NCI-H2171 (cell line): ENCODE data around the gene SCN4A.

ENCODE experiments used
- DNase-seq: peaks from one replicate; lab custom pipeline; 2025; lab: John Stamatoyannopoulos, UW

SCN4A gene

DNA sequence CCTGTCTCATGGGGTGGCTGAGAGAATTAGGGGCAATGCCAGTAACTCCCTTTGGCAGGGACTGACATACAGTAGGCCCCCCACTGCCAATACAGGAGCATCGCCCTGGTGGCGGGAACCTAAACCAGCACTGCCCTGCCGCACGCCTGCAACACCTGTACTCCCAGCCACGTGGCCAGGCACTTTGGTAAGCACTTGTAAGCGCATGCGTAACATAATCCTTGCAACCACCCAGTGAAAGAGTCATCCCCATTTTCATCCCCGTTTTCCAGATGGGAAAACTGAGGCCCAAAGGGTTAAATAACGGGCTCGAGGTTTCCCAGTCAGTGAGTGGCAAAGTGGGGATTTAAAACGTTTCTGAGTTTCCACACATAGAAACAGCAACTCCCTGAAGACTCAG is 17.5 kb downstream of the SCN4A start:
- DNase-seq = no peak

- DNase-seq = no peak
Measured at GRCh38 chr17:63954402-63955063, 18.2 kb downstream of the SCN4A start.

DNA sequence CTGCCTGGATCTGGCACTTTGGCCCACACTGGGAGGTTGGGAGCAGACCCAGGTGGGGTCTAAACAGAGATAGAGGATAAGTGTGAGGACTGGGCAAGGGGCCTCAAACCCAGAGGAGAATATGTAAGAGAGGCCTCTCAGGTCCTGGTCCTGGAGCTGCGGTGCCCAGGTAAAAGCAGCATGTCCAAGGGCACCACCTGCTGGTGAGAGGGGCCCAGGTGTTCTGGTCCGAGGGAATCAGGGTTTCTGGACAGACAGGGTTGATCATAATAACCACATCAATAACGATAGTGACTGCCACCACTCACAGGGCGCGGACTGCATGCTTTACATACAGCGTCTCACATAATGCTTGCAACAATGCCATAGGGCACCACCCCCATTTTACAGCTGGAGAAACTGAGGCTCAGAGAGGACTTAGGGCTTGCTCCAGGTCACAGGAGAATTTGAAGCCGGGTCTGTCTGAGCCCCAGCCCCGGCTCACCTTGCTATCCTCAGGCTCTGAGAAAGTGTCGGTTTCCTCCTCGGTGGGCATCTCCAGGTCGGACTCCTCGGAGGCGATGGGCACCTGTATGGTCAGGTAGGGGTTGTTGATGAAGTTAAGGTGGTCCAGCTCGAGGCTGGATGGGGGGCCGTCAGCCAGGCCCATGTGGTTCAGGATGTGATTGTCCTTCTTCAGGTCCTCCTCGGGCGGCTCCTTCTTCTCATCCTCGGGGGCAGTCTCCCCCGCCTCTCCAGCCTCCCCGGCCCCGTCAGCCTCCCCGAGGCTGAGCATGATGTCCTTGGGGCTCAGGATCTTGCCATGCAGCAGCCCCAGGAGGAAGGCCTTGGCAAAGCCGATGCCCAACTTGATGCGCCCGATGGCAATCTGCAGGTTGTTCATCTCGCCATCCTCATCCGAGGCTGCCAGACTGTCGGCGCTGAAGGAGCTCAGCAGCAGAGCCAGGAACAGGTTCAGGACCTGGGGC is 21.5 kb downstream of the SCN4A start:
- DNase-seq = no peak

DNA sequence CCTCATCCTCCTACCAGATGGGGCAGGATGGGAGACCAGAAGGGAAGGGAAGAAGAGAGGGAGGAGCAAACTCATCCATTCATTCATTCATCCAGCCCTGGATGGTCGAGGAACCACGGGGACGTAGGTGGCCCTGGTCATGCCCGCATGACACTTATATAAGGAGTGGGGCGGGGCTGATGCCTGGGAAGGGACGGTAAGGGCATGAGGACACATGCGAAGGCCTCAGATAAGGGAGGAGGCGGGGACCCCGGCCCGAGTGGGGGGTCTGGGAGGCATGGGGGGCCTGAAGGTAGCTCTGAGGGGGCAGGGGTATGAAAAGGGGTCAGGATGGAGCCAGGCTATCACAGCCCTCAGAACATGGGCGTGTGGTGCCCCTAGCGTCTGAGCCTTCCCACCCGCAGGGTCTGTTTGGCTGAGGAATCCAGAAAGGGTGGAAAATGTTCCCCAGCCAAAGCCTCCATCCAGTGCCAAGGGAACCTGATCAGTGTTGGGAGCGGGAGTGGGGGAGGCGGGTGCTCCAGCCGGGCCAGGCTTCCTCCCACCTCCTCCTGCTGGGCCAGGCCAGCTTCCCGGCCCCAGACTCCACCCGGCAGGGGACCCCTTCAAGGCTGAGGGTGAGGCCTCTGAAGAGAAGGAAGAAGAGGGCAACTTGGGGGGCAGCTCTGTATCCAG is 23.0 kb downstream of the SCN4A start:
- DNase-seq = no peak

DNA sequence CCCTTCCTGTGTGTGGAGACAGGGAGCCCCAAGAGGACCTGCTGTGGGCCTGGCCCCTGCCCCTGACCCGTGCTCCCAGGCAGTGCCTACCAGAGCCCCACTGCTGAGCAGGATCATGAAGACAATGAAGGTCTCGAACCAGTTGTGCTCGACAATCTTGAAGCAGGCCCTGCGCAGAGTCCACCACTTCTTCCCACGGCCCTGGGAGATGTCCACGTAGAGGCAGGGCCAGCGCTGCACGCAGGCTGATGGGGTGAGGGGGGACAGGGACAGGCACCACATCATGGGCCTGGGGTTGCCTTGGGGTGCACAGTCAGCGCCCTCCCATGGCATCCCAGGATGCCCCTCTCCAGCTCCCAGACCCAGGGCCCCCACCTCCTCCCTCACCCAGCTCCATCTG is 24.2 kb downstream of the SCN4A start:
- no peak for DNase-seq

- no peak for DNase-seq
Measured at GRCh38 chr17:63947711-63948330, 24.9 kb downstream of the SCN4A start.

DNA sequence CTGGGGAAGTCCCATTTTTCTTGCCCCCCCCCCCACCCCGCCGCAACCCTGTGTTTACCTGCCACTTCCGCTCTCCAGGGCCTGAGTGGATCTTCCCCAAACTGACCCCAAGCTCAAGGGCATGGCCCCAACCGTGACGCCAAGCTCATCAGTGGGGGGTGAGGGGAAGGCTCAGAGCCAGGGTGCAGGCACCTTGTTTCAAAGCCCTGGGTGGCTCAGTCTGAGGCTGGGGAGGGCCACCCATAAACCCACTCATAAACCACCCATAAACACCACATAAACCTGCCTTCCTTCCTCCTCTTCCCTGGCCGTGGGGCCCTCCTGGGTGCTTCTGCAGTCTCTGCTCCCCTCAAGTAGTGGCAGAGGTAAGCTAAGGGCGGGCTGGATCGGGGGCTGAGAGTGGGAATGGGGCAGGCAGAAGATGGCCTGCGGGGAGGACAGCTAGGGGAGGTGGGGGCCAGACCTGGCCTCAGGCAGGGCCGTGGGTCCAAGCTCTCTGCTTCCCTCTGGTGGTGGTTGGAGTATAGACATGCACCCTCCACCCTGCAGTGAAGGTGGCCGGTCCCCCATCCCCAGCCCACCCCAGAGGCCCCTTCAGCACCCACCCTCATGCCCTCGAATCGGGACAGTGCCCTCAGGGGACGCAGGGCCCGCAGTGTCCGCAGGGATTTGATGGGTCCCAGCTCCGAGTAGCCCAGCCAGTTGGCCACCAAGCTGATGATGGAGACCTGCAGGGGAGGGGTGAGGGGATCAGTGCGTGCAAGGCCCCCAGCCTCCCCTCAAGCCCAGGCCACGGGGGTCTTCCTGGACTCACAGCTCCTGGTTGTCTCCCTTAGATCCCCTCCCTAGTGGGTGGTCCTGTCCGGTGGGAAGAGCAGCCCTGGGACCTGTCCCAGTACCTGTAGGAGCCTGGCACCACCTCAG is 26.0 kb downstream of the SCN4A start:
- peak; percentile 11 for DNase-seq

- no peak for DNase-seq
Measured at GRCh38 chr17:63945784-63946439, 26.8 kb downstream of the SCN4A start.

DNA sequence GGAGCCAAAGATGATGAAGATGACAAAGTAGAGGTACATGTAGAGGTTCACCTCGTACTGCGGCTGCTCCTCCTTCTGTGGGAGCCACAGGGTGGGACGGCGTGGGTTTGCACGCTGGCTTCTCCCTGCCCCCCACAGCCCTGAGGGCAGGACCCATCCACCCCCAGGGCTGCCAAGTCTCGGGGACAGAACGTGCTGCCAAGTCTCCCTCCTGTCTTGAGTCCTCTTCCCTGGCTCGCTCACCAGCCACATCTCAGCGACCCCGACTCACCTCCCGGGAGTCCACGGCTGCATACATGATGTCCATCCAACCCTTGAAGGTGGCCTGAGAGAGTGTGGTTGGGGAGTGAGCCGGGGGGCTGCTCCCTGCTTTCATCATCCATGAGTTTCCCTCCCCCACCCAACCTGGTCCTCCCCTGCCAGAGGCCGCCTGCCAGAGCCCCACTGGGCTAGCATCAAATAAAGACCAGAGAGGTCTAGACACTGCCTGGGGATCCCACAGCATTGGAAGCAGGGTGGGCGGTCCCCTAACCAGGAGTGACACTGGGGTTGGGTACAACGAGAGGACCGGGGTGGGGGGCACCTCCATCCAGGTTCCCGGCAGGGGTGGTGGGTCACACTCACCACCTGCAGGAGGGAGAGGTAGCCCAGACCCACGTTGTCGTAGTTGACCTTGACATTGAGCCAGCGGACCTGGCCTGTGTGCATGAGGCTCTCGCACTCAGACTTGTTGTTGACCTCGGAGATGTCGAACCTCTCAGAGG is 27.8 kb downstream of the SCN4A start:
- no peak for DNase-seq

DNA sequence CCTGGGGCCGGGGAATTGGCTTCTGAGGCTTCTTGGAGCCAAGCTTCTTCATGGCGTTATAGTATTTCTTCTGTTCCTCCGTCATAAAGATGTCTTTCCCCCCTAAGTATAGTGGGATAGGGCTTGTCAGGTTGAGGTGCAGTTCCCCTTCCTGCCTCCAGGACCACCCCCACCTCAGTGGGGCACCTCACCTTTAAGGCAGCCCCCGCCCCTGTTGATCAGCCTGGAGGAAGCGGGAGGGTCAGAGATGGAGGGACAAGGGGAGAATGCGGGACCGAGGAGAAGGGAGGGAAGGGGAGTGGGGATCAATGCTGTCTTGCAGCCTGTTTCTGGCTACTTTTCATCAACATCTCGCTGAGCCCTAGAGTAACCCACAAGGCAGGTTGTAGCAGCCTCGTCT is 29.0 kb downstream of the SCN4A start:
- no peak for DNase-seq

- no peak for DNase-seq
Measured at GRCh38 chr17:63942309-63942985, 30.3 kb downstream of the SCN4A start.

GRCh38 chr17:63941751-63942150 is 31.0 kb downstream of the SCN4A start:
- DNase-seq = no peak

DNA sequence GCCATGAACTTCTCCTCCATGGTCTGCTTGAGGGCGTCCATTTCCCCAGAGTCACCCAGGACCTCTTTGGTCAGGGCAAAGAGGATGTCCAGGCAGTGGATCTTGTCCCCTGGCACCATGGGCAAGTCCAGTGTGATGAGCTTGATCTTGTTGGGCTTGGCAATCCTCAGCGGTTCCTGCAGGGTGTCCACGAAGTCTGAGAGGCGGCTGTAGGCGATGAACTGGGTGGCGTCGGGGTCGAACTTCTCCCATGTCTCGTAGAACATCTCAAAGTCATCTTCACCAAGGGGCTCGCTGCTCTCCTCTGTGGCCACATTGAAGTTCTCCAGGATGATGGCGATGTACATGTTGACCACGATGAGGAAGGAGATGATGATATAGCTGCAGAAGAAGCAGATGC is 31.6 kb downstream of the SCN4A start:
- DNase-seq = no peak

DNA sequence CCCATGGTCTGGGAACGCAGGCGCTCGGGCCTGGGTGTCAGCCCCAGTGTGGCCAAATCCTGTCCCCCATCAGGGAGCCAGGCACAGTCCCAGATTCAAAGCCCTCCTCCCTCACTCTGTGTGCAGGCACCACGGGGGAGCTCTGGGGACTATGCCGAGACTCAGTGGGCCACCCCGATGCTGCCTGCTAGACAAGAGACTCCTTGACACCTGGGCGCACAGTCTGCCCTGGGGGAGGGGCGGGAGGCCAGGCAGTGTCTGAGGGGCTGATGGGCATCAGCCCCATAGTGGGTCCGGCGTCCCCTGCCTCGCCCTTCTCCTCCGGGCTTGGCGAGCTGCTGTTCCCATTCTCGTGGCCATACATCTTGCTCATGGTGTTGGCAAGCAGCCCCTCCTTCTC is 32.1 kb downstream of the SCN4A start:
- DNase-seq = no peak

DNA sequence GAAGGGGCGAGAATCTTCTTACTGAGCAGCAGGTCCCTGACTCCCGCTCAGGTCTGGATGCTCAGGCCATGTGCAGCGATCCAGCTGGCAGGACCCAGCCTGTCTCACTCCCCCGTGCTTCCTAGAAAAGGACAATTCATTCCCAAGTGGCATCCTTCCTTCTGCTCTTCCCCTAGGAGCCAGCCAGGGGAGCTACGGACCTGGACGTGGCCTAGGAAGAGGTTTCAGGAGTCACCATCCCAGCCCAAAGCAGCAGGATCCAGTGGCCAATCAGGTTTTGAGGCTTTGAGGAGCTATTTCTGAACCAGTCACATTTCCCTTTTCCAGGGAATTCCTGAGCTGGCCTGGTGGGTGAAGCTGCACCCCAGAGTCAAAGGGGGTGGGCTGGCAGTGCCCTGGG is 32.8 kb downstream of the SCN4A start:
- DNase-seq = no peak

DNA sequence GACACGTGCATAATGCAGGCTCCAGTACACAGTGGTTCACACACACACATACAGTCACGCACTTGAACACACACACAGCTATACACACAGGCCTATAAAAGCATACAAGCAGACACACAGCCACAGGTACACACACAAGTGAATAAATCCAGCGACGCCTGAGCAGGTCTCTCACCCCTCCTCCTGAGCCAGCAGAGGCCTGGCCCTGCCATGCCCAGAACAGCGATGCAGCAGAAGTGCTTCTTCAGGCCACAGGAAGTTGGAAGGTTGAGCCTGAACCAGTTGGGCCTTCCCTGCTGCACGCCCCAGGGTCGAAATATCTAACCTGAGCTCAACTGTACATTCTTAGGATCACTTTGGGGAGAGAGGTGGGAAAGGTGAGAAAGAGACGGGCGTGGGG is 33.3 kb downstream of the SCN4A start:
- DNase-seq = no peak

- no peak for DNase-seq
Measured at GRCh38 chr17:63937920-63938319, 34.8 kb downstream of the SCN4A start.

DNA sequence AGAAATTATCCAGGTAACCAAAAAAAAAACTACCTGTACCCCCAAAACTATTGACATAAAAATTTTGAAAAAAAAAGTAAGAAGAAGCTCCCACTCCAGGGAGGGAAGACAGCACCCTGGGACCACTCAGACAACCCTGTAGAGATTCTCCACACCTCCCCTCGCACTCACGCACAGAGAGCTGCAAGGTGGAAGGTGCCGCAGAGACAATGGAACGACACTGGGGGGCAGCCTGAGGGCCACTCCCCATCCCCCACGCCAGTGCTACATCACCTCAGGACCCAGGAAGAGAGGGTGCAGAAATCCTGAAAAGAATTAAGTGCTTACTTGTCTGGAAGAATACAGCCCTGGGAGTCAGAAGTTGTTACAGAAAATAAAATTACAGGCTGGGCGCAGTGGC is 35.4 kb downstream of the SCN4A start:
- DNase-seq = no peak
